Body of pancreas (tissue), 4 donors: ENCODE measurements around the gene SLC25A21. TPM values are rescaled to one million over a fixed set of nuclear protein-coding genes. Genes with fewer than 3 reads are reported as not detected.
A peak's percentile ranks its signal among the peaks of the same experiment; 100 is the strongest.

ENCODE experiments used
- ATAC-seq: fragments of 150-250 bp; one replicate; pipeline ENCODE4 v1.9.1; 2016
- DNase-seq, 4 donors: peaks; one replicate each; pipeline ENCODE4 v3.0.0-alpha.2; 2019
- H3K27ac ChIP-seq, 4 donors: fragments of 200-600 bp; sonication (generic); 1 replicate in 3 of 4; 2 replicates in 1 of 4; pipeline versions ENCODE4 v1.5.1 to v1.6.1; 2016 to 2019; ENCODE audit warnings: mild to moderate bottlenecking in 1 of 4, mixed read lengths in 1 of 4, moderate library complexity in 1 of 4
- H3K27me3 ChIP-seq, 2 donors: fragments of 200-600 bp; sonication (generic); one replicate each; pipeline ENCODE4 v1.6.0; 2016; ENCODE audit warnings: mild to moderate bottlenecking in 1 of 2
- H3K36me3 ChIP-seq, 2 donors: fragments of 200-600 bp; sonication (generic); replicated peaks in 1 of 2; 2 replicates each; pipeline ENCODE4 v1.5.1; 2016; ENCODE audit warnings: low read depth in 2 of 2; ENCODE audit not compliant: insufficient read depth in 1 of 2
- H3K4me1 ChIP-seq: fragments of 200-600 bp; sonication (generic); one replicate; pipeline ENCODE4 v1.6.0; 2016
- H3K4me3 ChIP-seq, 2 donors: fragments of 200-600 bp; sonication (generic); 1 replicate in 1 of 2; 2 replicates in 1 of 2; pipeline ENCODE4 v1.5.1; 2016 to 2019
- H3K9me3 ChIP-seq, 3 donors: fragments of 200-600 bp; sonication (generic); 1 replicate in 2 of 3; 2 replicates in 1 of 3; pipeline ENCODE4 v1.5.1; 2016
- CTCF ChIP-seq, 7 experiments: fragments of 450-650 bp in 4 of 7; fragments of 200-600 bp in 3 of 7; sonication (generic) in 3 of 7; IDR thresholded peaks; one replicate each; pipeline ENCODE4 v1.5.1; 2016 to 2019; ENCODE audit warnings: antibody characterized with exemption in 7 of 7
- POLR2A ChIP-seq, 3 donors: fragments of 450-650 bp; IDR thresholded peaks; one replicate each; pipeline ENCODE4 v1.6.1; 2016; ENCODE audit warnings: antibody characterized with exemption in 3 of 3, mild to moderate bottlenecking in 2 of 3
- WGBS, 2 donors: methylation state at CpG; one replicate each; pipeline ENCODE4 v1.1.5; 2017; 5-methylcytosine and 5-hydroxymethylcytosine counted together
- intact Hi-C: fragments of 100-400 bp; cut with DNase I; formaldehyde crosslinking; loops from one replicate; pipeline ENCODE4 v1.15.1; 2023
- total RNA-seq, 2 donors: library from RNA; depleted of rRNA; stranded (reverse); fragments of >200 nt; gene quantifications; one replicate each; pipeline ENCODE4 v1.1.0, GENCODE V29; 2016

The SLC25A21 gene
- total RNA-seq, 2 donors from 2014 or later: not detected

DNA sequence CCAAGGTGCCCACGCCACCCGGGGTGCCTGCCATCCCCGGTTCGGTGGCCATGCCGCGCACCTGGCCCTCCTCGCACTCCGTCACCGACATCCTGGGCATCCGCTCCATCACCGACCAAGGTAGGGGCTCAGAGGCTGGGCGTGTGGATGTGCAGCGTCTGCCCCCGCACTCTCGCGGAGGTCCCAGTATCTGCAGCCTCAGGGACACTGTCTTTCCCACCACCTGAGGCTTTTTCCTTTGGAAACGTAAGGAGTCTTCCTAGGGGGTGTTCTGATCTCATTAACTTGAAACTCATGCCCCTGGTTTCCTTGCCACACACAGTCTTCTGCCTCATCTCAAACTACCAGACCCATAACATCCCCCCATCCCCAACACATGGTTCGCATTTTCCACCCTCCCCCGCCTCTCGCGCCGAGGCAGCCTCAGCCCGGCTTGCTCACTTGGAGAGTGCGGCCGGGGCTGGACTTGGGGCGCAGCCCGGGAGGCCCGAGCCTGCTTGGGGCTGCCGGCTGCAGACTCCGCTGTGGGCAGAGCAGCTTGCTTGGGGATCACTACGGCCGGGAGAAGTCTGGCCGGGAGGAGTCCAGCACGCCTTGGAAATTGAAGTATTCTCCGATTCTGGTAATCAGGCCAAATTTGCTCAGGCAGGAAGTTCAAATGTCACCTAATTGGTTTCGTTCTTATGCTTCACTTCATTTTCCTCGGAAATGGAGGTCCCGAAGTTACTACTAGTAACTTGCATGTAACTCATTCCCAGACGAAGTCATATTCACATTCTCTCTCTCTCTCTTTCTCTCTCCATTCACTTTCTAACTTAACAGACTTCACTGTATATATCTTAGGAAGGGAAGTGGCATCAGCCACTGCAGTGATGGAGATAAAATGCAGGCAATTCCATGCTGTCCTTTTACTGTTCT is 508.7 kb downstream of the SLC25A21 start:
- Histone ChIP-seq H3K4me1 (peaks cover 49% of the 10 kb centered on the region), H3K27me3 (peaks cover 3 to 76% of the 10 kb centered on the region in 2 donors), H3K4me3 (no peak overlapping the region), H3K9me3 (no peaks in the 10 kb centered on the region), H3K36me3 (no peaks in the 10 kb centered on the region), H3K27ac (no peak overlapping the region)
- WGBS, 2 donors: 2 to 7% methylated on average over 30 to 39 of the region's 39 CpGs
- intact Hi-C loops: no loop called here
- TF ChIP-seq CTCF (IDR thresholded peaks at IDR 0.05): no peak
- ATAC-seq (no peak), DNase-seq (no peak)

DNA sequence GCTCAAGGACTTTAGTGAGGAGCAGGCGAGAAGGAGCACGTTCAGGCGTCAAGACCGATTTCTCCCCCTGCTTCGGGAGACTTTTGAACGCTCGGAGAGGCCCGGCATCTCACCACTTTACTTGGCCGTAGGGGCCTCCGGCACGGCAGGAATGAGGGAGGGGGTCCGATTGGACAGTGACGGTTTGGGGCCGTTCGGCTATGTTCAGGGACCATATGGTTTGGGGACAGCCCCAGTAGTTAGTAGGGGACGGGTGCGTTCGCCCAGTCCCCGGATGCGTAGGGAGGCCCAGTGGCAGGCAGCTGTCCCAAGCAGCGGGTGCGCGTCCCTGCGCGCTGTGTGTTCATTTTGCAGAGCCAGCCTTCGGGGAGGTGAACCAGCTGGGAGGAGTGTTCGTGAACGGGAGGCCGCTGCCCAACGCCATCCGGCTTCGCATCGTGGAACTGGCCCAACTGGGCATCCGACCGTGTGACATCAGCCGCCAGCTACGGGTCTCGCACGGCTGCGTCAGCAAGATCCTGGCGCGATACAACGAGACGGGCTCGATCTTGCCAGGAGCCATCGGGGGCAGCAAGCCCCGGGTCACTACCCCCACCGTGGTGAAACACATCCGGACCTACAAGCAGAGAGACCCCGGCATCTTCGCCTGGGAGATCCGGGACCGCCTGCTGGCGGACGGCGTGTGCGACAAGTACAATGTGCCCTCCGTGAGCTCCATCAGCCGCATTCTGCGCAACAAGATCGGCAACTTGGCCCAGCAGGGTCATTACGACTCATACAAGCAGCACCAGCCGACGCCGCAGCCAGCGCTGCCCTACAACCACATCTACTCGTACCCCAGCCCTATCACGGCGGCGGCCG is 509.6 kb downstream of the SLC25A21 start:
- peaks cover 58% of the 10 kb centered on the region for H3K4me1 ChIP-seq
- no peaks in the 10 kb centered on the region for H3K36me3 ChIP-seq
- DNase-seq: peak in 1 of 4 donors; percentile 21
- no peak overlapping the region for H3K4me3 ChIP-seq
- 4 to 5% methylated on average over 12 to 71 of the region's 71 CpGs for WGBS, 2 donors
- H3K27ac ChIP-seq: no peak overlapping the region
- ATAC-seq: no peak
- H3K27me3 ChIP-seq: peaks cover 3 to 85% of the 10 kb centered on the region in 2 donors
- TF ChIP-seq CTCF (IDR thresholded peaks at IDR 0.05) (peak in 1 of 7 experiments; percentile 3), POLR2A (IDR thresholded peaks at IDR 0.05) (no peak)
- intact Hi-C loops: no loop called here
- H3K9me3 ChIP-seq: no peaks in the 10 kb centered on the region

- no peak for ATAC-seq
Observed at GRCh38 chr14:36662258-36662542, 510.2 kb downstream of the SLC25A21 start.

GRCh38 chr14:36661506-36662257 is 510.7 kb downstream of the SLC25A21 start, which contains the start of gene PAX9:
TSS of gene PAX9 (plus strand) at chr14:36661860. CDS start at chr14:36662090, 230 bp downstream.
- Histone ChIP-seq H3K36me3 (no peaks in the 10 kb centered on the region), H3K4me3 (peak within 1 kb of the TSS in 1 of 2 donors; percentile 21), H3K4me1 (peaks cover 66% of the 10 kb centered on the region), H3K27me3 (peaks cover 3 to 83% of the 10 kb centered on the region in 2 donors), H3K9me3 (no peaks in the 10 kb centered on the region), H3K27ac (no peak within 1 kb of the TSS)
- peak; percentile 83 to 91 (median 90) for DNase-seq
- intact Hi-C loops: no loop called here
- whole genome bisulfite sequencing, 2 donors: 1 to 2% methylated on average over 31 to 41 of the region's 44 CpGs
- TF ChIP-seq POLR2A (IDR thresholded peaks at IDR 0.05): no peak
- TF ChIP-seq CTCF (IDR thresholded peaks at IDR 0.05): no peak
- peak; percentile 96 for ATAC-seq

More at GRCh38 chr14:36662258-36662542, 510.2 kb downstream of the SLC25A21 start:
- H3K9me3 ChIP-seq: no peaks in the 10 kb centered on the region
- no peak for DNase-seq
- peak overlapping the region in 1 of 2 donors; percentile 21 for H3K4me3 ChIP-seq
- no peak overlapping the region for H3K27ac ChIP-seq
- H3K36me3 ChIP-seq: no peaks in the 10 kb centered on the region
- peaks cover 64% of the 10 kb centered on the region for H3K4me1 ChIP-seq
- TF ChIP-seq CTCF (IDR thresholded peaks at IDR 0.05): no peak
- no peak for TF ChIP-seq POLR2A (IDR thresholded peaks at IDR 0.05)
- 2 to 4% methylated on average over 11 of the region's 11 CpGs for WGBS, 2 donors
- intact Hi-C loops: no loop called here
- H3K27me3 ChIP-seq: peaks cover 3 to 86% of the 10 kb centered on the region in 2 donors
